Measurements from ENCODE around the gene SEMA3G.

Gene SEMA3G

DNA sequence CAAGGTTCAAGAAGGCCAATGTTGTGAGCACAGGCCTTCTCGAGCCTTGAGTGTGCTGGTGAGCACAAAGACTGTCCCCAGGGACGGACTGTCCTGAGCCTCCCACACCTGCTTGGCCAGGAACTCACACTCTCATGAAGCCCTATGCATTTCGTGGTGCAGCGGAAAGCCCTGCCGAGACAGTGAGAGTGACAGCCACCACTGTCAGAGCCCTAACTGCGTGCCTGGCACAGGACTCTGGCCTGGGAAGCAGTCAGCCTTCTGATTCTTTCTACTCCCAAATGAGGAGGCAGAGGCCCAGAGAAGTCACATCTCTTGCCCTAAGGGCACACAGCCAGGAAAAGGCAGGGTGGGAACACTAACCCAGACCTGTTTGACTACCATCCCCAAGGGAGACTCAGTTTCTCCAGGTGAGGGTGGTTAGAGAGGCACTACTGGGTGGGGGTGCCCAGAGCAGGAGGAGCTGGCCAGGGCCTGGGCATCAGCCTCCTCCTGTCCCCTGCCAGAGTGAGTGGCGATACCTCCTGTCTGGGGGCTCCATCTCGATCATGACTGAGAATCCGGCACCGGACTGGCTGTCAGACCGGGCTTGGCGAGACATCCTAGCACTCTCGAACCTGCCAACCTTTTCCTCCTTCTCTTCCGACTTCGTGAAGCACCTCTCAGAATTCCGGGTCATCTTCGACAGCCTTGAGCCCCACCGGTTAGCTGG, 50.8 kb downstream of the SEMA3G start:
- no peaks in the 10 kb centered on the region for H3K79me2 ChIP-seq
- no peaks in the 10 kb centered on the region for H3K4me1 ChIP-seq
- H3K27ac ChIP-seq, result no peak overlapping the region
- H3K4me2 ChIP-seq (ENCODE audit: low read length), result no peak overlapping the region
- TF ChIP-seq, protein P1, sequence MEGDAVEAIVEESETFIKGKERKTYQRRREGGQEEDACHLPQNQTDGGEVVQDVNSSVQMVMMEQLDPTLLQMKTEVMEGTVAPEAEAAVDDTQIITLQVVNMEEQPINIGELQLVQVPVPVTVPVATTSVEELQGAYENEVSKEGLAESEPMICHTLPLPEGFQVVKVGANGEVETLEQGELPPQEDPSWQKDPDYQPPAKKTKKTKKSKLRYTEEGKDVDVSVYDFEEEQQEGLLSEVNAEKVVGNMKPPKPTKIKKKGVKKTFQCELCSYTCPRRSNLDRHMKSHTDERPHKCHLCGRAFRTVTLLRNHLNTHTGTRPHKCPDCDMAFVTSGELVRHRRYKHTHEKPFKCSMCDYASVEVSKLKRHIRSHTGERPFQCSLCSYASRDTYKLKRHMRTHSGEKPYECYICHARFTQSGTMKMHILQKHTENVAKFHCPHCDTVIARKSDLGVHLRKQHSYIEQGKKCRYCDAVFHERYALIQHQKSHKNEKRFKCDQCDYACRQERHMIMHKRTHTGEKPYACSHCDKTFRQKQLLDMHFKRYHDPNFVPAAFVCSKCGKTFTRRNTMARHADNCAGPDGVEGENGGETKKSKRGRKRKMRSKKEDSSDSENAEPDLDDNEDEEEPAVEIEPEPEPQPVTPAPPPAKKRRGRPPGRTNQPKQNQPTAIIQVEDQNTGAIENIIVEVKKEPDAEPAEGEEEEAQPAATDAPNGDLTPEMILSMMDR (IDR thresholded peaks at IDR 0.05), result no peak
- H2AFZ ChIP-seq, result no peak overlapping the region
- no peaks in the 10 kb centered on the region for H3K9me3 ChIP-seq (ENCODE audit: control insufficient read depth, low read length)
- H3K27me3 ChIP-seq (ENCODE audit: control insufficient read depth, insufficient read depth, low read length), result no peaks in the 10 kb centered on the region
- H3K36me3 ChIP-seq (ENCODE audit: control insufficient read depth, insufficient read depth, low read length), result no peaks in the 10 kb centered on the region
- no peak overlapping the region for H3K9ac ChIP-seq
- H3K4me3 ChIP-seq (ENCODE audit: low read depth, low read length), result no peak overlapping the region

DNA sequence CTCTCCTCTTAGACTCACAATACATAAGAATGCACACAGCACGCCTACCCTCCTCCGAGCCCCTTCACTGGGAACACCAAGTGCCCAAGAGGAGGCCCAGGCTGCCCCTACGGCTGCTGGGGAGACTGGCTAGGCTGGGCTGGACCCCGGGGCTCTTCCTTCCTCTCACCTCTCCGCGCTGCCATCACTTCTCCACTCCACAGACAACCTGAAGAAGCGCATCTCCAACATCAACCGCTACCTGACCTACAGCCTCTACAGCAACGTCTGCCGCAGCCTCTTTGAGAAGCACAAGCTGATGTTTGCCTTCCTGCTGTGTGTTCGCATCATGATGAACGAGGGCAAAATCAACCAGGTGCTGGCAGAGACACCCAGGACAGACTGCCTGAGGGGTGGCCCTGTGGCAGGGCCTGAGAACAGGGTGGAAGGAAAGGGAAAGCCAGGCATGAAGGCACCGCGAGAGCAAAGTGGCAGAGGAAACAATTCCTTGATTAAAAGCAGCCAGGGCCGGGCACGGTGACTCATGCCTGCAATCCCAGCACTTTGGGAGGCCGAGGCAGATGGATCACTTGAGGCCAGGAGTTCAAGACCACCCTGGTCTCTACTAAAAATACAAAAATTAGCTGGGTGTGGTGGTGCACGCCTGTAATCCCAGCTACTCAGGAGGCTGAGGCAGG, 51.6 kb downstream of the SEMA3G start:
- Histone ChIP-seq H3K4me3 (ENCODE audit: low read depth, low read length) (no peak overlapping the region), H3K4me1 (no peaks in the 10 kb centered on the region), H3K4me2 (ENCODE audit: low read length) (no peak overlapping the region), H3K79me2 (no peaks in the 10 kb centered on the region), H3K9me3 (ENCODE audit: control insufficient read depth, low read length) (no peaks in the 10 kb centered on the region), H3K9ac (no peak overlapping the region), H3K27ac (no peak overlapping the region), H2AFZ (no peak overlapping the region), H3K36me3 (ENCODE audit: control insufficient read depth, insufficient read depth, low read length) (no peaks in the 10 kb centered on the region), H3K27me3 (ENCODE audit: control insufficient read depth, insufficient read depth, low read length) (no peaks in the 10 kb centered on the region)
- TF ChIP-seq, protein P1 (IDR thresholded peaks at IDR 0.05), result no peak

DNA sequence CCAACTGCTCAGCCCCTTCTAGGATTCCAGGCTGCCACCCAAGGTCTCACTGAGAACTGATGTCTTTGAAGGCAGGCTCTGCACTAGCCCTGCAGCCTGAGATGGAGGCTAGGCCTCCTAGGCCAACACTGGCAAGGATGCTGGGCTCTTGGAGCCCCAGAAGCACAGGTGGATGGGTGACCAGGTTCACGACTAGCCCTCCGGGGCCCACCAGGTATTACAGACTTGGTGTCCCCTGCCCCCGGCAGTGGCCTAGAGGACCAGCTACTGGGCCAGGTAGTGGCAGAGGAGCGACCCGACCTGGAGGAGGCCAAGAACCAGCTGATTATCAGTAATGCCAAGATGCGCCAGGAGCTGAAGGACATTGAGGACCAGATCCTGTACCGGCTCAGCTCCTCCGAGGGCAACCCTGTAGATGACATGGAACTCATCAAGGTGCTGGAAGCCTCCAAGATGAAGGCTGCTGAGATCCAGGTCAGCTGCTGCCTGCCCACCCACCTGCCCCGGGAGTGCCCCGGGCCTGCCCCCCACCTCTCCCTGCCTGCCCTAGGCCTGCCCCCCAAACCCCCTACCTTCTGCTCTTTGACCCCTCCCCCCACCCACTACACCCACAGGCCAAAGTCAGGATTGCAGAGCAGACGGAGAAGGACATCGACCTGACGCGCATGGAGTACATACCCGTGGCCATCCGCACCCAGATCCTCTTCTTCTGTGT, 52.5 kb downstream of the SEMA3G start:
- Histone ChIP-seq H2AFZ (no peak overlapping the region), H3K9ac (no peak overlapping the region), H3K4me2 (ENCODE audit: low read length) (no peak overlapping the region), H3K36me3 (ENCODE audit: control insufficient read depth, insufficient read depth, low read length) (no peaks in the 10 kb centered on the region), H3K4me1 (no peaks in the 10 kb centered on the region), H3K79me2 (no peaks in the 10 kb centered on the region), H3K27ac (no peak overlapping the region), H3K9me3 (ENCODE audit: control insufficient read depth, low read length) (no peaks in the 10 kb centered on the region), H3K27me3 (ENCODE audit: control insufficient read depth, insufficient read depth, low read length) (no peaks in the 10 kb centered on the region), H3K4me3 (ENCODE audit: low read depth, low read length) (no peak overlapping the region)
- TF ChIP-seq, protein P1 (IDR thresholded peaks at IDR 0.05), result no peak

DNA sequence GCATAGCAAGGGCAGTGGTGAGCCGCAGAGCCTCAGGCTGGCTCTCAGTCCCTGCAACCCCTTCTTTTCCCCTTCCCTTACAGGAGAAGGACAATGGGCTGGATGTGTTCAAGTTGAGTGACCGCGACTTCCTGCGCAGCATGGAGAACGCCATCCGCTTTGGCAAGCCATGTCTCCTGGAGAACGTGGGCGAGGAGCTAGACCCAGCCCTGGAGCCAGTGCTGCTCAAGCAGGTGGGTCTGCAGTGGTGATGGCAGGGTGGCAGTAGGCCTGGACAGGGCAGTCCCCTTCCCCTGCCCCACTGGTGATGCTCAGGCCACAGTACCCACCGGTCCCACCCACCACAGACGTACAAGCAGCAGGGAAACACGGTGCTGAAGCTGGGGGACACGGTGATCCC, 53.8 kb downstream of the SEMA3G start:
- TF ChIP-seq, protein P1 (IDR thresholded peaks at IDR 0.05), result no peak

More for the DNA sequence above, 53.8 kb downstream of the SEMA3G start:
- no peak overlapping the region for H3K4me2 ChIP-seq (ENCODE audit: low read length)
- no peaks in the 10 kb centered on the region for H3K27me3 ChIP-seq (ENCODE audit: control insufficient read depth, insufficient read depth, low read length)
- H3K36me3 ChIP-seq (ENCODE audit: control insufficient read depth, insufficient read depth, low read length), result no peaks in the 10 kb centered on the region
- no peak overlapping the region for H3K4me3 ChIP-seq (ENCODE audit: low read depth, low read length)
- H3K9me3 ChIP-seq (ENCODE audit: control insufficient read depth, low read length), result no peaks in the 10 kb centered on the region
- H3K27ac ChIP-seq, result no peak overlapping the region
- no peaks in the 10 kb centered on the region for H3K4me1 ChIP-seq
- H3K9ac ChIP-seq, result no peak overlapping the region
- no peak overlapping the region for H2AFZ ChIP-seq
- H3K79me2 ChIP-seq, result no peaks in the 10 kb centered on the region
